HG02588 (cell line): Measurements from ENCODE around the gene CGB3.
"Not testable (repeated sequence)": the region's sequence is repeated elsewhere in the genome, so short reads cannot be mapped to it uniquely, and the experiment has no call there.

Source experiments
- ATAC-seq: cut with Tn5 transposase; IDR thresholded peaks from one replicate; pipeline ENCODE4 v1.9.1; 2021; ENCODE audit warnings: mild to moderate bottlenecking, moderate library complexity; ENCODE audit not compliant: unreplicated experiment

CGB3 gene

DNA sequence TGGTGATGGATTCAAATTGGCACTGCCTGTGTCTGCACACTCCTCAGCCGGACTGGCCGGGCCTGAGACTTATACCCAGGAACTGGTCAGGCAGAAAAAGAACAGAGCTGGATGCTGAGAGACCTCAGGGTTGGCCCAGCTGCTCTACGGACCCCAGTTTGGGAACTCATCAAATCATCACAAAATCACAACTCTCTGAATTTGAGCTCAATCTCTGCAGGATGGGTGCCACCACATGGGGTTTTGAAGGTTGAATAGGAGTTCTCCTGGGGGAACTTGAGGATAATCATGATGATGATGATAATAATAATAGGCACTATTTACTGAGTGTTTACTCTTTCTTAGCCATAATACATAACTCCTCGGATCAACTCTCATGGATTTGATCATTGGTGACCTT is 18.5 kb upstream of the CGB3 start:
- not testable (repeated sequence) for ATAC-seq

DNA sequence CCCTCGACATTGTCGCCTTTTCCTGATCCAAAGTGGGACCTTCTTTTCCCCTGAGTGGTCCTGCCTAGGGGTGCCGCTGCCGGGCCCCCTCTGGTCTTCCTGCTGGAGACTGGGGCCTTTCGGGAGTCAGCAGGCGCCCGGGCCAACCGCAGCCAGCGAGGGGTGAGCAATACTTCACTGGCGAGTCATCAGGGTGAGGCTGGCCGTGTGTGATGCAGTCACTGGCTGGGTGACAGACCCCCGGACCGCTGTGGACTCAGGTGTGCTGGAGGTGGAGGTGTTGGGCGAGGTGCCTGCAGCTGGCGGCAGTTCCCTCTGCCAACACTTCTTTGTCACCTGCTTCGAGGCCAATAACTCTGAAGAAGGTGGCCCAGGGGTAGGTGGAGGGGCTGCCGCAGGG is 18.0 kb upstream of the CGB3 start:
- no peak for ATAC-seq

DNA sequence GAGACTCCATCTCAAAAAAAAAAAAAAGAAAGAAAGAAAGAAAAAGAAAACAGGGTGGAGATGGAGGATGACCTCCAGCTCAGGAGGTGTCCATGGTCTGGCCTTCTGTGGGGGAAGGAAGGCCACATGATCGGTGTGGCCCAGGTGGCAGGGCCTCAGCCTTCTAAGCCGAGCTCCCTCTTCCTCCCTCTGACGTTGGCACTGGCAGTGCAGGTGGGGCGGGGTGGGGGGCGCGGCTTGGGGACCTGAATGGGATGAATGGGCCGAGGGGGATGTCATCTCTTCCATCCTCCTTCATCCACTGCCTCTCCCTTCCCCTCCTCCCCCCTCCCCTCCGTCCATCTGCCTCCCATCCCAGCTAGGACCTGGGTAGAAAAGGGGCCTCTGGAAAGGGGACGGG is 15.6 kb upstream of the CGB3 start:
- not testable (repeated sequence) for ATAC-seq

DNA sequence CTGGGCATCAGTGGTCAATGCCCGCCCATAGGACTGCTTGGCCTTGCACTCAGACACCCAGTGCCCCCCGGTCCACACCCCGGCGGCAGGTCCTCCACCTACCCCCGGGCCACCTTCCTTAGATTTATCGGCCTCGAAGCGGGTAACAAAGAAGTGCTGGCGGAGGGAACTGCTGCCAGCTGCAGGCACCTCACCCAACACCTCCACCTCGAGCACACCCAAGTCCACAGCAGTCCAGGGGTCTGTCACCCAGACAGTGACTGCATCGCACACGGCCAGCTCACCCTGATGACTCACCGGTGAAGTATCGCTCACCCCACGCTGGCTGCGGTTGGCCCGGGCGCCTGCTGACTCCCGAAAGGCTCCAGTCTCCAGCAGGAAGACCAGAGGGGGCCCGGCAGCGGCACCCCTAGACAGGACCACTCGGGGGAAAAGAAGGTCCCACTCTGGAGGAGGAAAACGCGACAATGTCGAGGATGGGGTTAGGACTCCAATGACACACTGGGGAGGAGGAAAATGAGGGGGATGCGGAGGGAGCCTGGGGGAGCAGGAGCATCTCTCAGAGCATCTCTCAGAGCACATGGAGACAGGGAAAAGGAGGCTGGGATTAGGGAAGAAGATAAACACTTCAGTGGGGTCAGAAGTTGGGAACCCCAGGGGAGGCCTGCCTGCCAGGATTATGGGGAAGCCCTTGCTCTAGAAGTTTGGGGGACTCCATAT is 14.6 kb upstream of the CGB3 start:
- ATAC-seq = not testable (repeated sequence)

DNA sequence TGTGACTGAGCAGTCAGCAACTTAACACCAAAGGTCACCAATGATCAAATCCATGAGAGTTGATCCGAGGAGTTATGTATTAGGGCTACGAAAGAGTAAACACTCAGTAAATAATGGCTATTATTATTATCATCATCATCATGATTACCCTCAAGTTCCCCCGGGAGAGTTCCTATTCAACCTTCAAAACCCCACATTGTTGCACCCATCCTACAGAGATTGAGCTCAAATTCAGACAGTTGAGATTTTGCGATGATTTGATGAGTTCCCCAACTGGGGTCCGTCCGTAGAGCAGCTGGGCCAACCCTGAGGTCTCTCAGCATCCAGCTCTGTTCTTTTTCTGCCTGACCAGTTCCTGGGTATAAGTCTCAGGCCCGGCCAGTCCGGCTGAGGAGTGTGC is 14.0 kb upstream of the CGB3 start:
- not testable (repeated sequence) for ATAC-seq

DNA sequence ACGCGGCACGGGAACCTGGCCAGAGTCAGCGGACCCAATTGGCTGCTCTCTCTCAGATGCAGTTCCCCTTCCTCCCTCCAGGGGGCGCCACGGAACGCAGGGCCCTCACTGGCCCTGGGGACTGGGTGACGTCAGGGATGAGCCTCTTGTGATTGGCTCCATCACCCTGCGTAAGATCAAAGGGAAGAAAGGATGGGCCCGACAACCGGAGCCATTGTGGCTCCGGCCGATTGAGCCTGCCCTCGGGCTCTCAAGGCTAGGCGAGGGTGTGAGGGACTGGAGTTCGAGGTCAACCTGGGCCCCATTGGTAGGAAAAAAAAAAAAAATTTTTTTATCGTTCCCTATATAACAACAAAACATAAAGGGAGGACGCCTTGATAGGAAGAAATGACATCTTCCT is 12.7 kb upstream of the CGB3 start, which contains the start of gene CGB1:
Gene CGB1, minus strand, starts transcription at position 81 of the 400 bp plus-strand sequence. CDS start 184 bp downstream, outside the sequence.
- not testable (repeated sequence) for ATAC-seq

DNA sequence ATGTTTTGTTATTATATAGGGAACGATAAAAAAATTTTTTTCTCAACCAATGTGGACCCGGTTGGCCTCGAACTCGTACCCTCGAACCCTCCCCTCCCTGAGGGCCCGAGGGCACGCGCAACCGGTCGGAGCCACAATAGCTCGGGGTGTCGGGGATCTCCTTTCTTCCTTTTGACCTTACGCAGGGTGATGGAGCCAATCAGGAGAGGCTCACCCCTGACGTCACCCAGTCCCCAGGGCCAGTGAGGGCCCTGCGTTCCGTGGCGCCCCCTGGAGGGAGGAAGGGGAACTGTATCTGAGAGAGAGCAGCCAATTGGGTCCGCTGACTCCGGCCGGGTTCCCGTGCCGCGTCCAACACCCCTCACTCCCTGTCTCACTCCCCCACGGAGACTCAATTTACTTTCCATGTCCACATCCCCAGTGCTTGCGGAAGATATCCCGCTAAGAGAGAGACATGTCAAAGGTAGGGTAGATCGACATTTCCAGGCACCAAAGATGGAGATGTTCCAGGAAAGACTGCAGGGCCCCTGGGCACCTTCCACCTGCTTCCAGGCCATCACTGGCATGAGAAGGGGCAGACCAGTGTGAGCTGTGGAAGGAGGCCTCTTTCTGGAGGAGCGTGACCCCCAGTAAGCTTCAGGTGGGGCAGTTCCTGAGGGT is 7.6 kb upstream of the CGB3 start, which contains the start of gene CGB2:
Gene CGB2, plus strand, starts transcription at position 249 of the 660 bp plus-strand sequence. Its CDS starts 206 bp downstream, at position 455.
- ATAC-seq = not testable (repeated sequence)

DNA sequence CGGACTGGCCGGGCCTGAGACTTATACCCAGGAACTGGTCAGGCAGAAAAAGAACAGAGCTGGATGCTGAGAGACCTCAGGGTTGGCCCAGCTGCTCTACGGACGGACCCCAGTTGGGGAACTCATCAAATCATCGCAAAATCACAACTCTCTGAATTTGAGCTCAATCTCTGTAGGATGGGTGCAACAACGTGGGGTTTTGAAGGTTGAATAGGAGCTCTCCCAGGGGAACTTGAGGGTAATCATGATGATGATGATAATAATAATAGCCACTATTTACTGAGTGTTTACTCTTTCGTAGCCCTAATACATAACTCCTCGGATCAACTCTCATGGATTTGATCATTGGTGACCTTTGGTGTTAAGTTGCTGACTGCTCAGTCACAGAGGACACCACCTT is 6.2 kb upstream of the CGB3 start:
- ATAC-seq = not testable (repeated sequence)

DNA sequence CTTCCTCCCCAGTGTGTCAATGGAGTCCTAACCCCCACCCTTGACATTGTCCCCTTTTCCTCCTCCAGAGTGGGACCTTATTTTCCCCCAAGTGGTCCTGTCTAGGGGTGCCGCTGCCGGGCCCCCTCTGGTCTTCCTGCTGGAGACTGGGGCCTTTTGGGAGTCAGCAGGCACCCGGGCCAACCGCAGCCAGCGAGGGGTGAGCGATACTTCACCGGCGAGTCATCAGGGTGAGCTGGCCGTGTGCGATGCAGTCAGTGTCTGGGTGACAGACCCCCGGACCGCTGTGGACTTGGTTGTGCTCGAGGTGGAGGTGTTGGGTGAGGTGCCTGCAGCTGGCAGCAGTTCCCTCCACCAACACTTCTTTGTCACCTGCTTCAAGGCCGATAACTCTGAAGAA is 5.6 kb upstream of the CGB3 start:
- ATAC-seq = not testable (repeated sequence)

DNA sequence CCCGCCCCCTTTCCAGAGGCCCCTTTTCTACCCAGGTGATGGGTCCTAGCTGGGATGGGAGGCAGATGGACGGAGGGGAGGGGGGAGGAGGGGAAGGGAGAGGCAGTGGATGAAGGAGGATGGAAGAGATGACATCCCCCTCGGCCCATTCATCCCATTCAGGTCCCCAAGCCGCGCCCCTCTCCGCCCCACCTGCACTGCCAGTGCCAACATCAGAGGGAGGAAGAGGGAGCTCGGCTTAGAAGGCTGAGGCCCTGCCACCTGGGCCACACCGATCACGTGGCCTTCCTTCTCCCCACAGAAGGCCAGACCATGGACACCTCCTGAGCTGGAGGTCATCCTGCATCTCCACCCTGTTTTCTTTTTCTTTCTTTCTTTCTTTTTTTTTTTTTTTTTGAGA is 4.6 kb upstream of the CGB3 start:
- ATAC-seq = not testable (repeated sequence)

DNA sequence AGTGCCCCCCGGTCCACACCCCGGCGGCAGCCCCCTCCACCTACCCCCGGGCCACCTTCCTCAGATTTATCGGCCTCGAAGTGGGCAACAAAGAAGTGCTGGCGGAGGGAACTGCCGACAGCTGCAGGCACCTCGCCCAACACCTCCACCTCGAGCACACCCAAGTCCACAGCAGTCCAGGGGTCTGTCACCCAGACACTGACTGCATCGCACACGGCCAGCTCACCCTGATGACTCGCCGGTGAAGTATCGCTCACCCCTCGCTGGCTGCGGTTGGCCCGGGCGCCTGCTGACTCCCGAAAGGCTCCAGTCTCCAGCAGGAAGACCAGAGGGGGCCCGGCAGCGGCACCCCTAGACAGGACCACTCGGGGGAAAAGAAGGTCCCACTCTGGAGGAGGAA is 1.5 kb upstream of the CGB3 start:
- not testable (repeated sequence) for ATAC-seq

DNA sequence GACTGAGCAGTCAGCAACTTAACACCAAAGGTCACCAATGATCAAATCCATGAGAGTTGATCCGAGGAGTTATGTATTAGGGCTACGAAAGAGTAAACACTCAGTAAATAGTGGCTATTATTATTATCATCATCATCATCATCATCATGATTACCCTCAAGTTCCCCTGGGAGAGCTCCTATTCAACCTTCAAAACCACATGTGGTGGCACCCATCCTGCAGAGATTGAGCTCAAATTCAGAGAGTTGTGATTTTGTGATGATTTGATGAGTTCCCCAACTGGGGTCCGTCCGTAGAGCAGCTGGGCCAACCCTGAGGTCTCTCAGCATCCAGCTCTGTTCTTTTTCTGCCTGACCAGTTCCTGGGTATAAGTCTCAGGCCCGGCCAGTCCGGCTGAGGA is 955 bp upstream of the CGB3 start:
- ATAC-seq = not testable (repeated sequence)

DNA sequence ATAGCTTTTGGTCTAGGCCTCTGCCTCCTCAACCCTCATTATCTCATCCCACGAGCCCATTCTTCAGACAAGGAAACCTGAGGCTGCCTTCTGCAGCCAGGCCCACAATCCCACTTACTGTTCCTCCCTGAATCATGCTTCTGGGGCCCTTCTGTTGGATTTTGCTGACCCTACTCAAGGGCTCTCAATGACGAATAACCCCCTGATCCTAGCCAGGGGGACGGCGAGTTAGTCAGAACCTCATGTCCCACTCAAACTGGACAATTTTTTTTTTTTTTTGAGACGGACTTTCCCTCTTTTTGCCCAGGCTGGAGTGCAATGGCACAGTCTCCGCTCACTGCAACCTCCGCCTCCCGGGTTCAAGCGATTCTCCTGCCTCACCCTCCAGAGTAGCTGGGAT is 2.0 kb downstream of the CGB3 start:
- ATAC-seq = no peak

DNA sequence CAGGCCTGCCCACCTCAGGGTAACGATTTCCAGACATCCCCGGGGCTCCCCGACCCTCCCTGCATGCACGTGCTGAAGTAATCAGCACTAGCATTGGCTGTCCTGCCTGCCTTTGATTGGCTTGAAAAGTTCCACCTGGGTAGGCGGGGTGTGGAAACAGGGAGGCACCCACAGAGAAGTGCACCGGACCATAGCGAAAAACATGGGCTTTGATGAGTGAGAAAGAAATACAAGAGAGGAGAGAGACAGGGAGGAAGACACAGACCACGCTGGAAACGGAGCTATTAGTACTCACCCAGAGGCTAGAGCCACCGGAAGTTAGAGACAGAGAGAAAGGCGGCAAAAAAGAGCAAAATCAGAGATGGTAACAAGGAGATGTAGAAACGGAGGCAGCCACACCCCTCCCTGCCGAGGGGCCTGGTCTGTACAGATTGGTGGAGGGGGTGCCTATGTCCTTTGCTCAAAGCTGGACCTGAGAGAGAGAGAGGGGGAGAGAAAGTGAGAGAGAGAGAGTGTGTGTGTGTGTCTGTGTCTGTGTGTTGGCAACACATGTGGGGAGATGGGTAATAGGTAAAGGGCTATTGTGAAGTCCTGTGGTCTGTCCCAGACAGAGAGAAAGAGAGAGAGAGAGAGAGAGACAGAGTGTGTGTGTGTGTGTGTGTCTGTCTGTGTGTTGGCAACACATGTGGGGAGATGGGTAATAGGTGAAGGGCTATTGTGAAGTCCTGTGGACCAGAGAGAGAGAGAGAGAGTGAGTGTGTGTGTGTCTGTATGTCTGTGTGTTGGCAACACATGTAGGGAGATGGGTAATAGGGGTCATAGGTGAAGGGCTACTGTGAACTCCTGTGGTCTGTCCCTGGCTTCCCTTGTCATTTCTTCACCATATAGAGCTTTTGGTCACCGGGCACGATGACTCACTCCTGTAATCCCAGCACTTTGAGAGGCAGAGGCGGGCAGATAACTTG is 2.9 kb downstream of the CGB3 start:
- ATAC-seq = no peak

DNA sequence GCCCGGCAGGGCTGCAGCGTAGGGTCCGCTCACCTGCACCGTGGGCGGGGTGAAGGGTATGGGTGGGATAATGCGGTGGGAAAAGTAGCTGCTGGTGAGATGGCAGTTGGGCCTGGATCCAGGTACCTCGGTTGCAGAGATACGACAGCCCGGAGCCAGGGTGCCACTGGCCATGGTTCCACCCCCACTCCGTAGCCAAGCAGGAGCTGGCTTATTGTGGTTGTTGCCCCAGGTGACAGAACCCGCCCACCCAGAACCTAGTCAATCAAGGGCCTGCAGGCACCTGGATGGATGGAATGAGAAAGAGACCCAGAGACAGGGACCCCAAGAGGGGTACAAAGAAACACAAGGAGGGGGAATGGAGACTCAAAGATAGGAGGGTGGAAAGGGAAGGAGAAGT is 3.8 kb downstream of the CGB3 start:
- ATAC-seq = no peak

DNA sequence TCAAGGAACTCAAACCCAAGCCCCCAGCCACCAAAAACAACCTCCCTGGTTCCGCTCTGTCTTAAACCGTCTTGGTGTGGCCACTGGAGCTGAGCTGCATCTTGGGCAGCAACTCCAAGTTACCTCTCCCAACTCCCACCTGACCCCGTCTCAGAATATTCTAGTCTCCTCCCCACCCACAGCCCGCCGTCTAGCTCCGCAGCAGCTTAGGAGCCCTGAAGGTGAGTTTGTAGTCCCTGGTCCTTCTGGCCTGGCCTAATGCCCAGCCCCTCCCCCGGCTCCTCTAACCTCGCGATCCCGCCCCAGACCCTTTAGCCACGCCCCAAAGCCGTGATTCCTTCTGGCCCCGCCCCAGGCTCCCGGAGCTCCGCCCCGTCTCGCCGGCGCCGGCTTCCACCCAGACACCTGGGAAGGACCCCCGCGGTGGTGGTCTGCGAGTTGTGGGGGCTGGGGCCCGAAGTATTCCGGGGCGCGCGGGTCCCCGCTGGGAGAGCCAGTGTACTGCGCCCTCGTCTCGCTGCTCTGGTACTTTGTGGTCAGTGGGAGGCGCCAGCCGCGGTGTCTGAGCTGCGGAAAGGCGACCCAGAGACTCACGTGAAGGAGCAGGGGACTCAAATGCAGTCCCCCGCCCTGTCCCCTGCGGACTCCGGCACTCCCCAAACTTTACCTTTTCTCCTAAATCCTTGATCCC is 4.7 kb downstream of the CGB3 start:
- ATAC-seq = no peak

DNA sequence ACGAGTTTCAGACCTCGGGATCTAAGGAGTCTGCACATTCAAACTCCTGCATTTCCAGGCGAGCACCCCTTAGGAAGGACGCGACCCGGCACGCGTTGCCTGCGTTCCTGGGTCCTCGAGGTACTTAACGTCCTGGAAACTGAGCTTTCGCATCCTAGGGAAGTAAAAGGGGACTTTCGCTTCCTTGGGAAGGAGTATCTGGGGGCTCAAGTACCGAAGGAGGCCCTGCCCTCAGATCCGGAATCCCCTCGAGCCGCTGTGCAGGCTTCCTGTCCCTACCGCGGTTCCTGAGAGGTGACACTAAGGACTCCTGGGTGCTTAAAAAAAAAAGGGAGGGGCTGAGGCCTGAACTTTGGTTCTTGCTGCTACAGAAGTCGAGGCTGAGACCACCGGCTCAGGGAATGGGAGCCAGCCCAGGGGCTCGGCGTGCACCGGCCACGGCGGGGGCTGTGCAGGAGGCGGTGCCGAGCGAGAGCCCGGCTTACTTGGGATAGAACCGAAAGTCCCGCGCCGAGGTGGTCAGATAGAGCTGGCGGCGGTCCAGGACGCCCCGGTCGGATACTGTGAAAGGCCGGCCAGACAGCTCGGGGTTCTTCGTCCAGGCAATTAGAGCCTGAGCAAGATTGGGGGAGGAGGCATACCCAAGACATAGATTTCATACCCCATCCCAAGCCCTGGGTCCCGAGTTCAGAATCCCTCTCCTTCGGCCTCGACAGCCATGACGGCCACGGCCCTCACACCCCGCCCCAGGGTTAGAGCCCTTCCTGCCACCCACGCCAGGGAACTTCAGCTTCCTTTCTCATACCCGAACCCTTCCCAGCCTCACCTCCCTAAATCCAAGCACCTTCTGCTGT is 5.5 kb downstream of the CGB3 start:
- not testable (repeated sequence) for ATAC-seq

DNA sequence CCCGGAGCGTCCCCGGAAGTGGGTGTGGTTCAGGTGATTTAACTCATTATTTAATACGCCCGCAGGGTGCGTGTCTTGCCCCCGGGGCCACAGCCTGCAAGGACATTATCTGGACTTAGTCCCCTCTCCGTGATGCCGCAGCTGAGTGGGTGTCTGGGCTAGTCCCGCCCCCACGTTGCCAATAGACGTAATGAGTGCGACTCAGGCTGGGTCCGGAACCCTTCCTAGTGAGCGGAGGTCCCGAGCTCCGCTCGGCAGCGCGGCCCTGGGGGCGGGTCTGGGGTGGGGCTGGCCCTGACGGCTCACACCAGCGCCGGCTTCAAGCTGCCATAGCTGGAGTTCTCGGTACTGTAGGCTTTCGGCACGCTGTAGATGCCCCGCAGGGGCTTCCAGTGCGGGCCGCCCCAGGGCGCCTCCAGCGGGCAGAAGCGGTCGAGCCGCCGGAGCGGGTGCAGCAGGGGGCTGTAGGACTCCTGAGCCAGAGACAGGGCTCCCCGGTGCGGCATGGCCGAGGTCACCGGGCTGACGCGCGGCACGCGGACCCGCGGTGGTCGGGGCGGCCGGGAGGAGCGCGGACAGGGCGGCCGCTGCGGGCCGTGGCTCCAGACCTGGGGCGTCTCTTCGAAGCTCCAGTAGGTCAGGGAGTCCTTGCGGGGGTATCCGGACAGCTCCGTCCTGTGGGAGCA is 6.3 kb downstream of the CGB3 start:
- ATAC-seq = no peak

DNA sequence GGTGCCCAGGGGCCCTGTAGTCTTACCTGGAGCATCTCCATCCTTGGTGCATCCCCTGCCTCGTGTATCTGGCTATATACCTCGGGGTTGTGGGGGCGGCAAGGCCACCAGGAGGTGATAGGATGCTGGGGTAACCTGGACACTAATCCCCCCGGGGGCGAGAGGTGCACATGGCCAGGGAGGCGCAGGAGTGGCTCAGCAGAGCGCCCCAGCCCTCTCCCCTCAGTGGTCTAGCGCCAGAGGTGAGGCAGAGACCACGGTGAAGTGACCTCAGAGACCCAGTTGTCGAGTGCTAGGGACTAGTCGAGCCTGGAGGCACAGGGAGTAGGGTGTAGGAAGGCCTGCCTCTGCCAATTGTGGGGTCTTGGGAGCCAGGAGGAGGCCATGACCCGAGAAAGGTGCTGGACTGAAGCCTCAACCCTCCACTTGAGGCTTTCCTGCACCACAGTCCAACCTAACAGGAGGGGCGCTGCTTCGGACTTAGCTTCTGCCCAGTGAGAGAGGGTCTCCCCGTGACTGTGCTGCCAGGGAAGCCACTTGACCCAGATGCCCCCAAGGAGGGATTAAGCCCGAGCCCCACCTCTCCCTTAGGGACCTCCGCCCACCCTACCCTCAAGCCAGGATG is 7.0 kb downstream of the CGB3 start, which contains the start of gene LHB:
Gene LHB, minus strand, starts transcription at position 51 of the 625 bp plus-strand sequence. Its CDS starts 10 bp downstream, at position 41.
- ATAC-seq = no peak
